OCI-LY7 (cell line): ENCODE data around the gene IGSF23. TPM values are rescaled to one million over a fixed set of nuclear protein-coding genes. Genes with fewer than 3 reads are reported as not detected.

ENCODE experiments used
- BruUV-seq: library from RNA; stranded (reverse); fragments of 400-500 nt; replicated peaks from 2 replicates; lab custom pipeline; 2021; lab: Mats Ljungman, UMichigan
- CTCF ChIA-PET: fragments of 300-600 bp; sonication (Branson Sonifier 250); formaldehyde crosslinking; loops from one replicate; lab custom pipeline; 2022; ENCODE audit warnings: antibody characterized with exemption; ENCODE audit not compliant: unreplicated experiment; lab: Charles Lee
- POLR2A ChIA-PET: fragments of 300-600 bp; sonication (Branson Sonifier 250); formaldehyde crosslinking; loops from one replicate; lab custom pipeline; 2022; ENCODE audit warnings: antibody characterized with exemption; lab: Charles Lee
- DNase-seq: peaks from one replicate; pipeline ENCODE4 v3.0.0-alpha.2; 2015; ENCODE audit warnings: low spot score
- H2AFZ ChIP-seq: fragments of 200-600 bp; sonication (generic), shearing (Covaris generic); 2 replicates; pipeline ENCODE4 v1.6.1; 2014; ENCODE audit warnings: mild to moderate bottlenecking, antibody characterized with exemption, low read length, moderate library complexity
- H3K27ac ChIP-seq: fragments of 200-600 bp; sonication (generic); 2 replicates; pipeline ENCODE4 v1.5.1; 2014; ENCODE audit warnings: mixed run types, low read depth, mild to moderate bottlenecking, moderate library complexity, low read length, inconsistent platforms; ENCODE audit not compliant: poor library complexity, severe bottlenecking
- H3K36me3 ChIP-seq: fragments of 200-600 bp; sonication (generic); 2 replicates; pipeline ENCODE4 v1.6.1; 2014; ENCODE audit warnings: mild to moderate bottlenecking, antibody characterized with exemption, low read length, moderate library complexity, mixed read lengths; ENCODE audit not compliant: insufficient read depth
- H3K4me1 ChIP-seq: fragments of 200-600 bp; sonication (generic); 2 replicates; pipeline ENCODE4 v1.5.1; 2014; ENCODE audit warnings: mild to moderate bottlenecking, low read length; ENCODE audit not compliant: insufficient read depth, poor library complexity, severe bottlenecking
- H3K4me2 ChIP-seq: fragments of 200-600 bp; sonication (generic); 2 replicates; pipeline ENCODE4 v1.6.1; 2014; ENCODE audit warnings: mild to moderate bottlenecking, low read length
- H3K4me3 ChIP-seq: fragments of 200-600 bp; sonication (generic); 2 replicates; pipeline ENCODE4 v1.5.1; 2014; ENCODE audit warnings: mild to moderate bottlenecking, low read depth, low read length; ENCODE audit not compliant: poor library complexity, severe bottlenecking
- H3K79me2 ChIP-seq: fragments of 200-600 bp; sonication (generic); 2 replicates; pipeline ENCODE4 v1.6.1; 2016; ENCODE audit warnings: low read depth, mild to moderate bottlenecking, low read length, moderate library complexity, mixed read lengths; ENCODE audit not compliant: insufficient read depth
- H3K9me2 ChIP-seq: fragments of 200-600 bp; sonication (generic); 2 replicates; pipeline ENCODE4 v1.6.1; 2016; ENCODE audit warnings: mild to moderate bottlenecking, low read length, mixed read lengths; ENCODE audit not compliant: insufficient read depth
- H3K9me3 ChIP-seq: fragments of 200-600 bp; sonication (generic); 2 replicates; pipeline ENCODE4 v1.6.1; 2014; ENCODE audit warnings: mild to moderate bottlenecking, mixed run types, low read length, mixed read lengths
- H4K20me1 ChIP-seq: fragments of 200-600 bp; sonication (generic); 2 replicates; pipeline ENCODE4 v1.6.1; 2014; ENCODE audit warnings: mild to moderate bottlenecking, antibody characterized with exemption, low read length, moderate library complexity, mixed read lengths; ENCODE audit not compliant: insufficient read depth
- CTCF ChIP-seq: fragments of 200-600 bp; sonication (generic); conservative IDR thresholded peaks from 2 replicates; pipeline ENCODE4 v1.5.1; 2014; ENCODE audit warnings: mild to moderate bottlenecking, antibody characterized with exemption, low read length, moderate library complexity, mixed read lengths
- EZH2phosphoT487 ChIP-seq: fragments of 200-600 bp; sonication (generic); IDR thresholded peaks from 2 replicates; pipeline ENCODE4 v1.6.1; 2018; ENCODE audit warnings: low read depth, borderline replicate concordance, mild to moderate bottlenecking, mixed run types, antibody characterized with exemption, low read length, moderate library complexity, mixed read lengths
- intact Hi-C: fragments of 100-400 bp; cut with micrococcal nuclease; formaldehyde crosslinking; loops from one replicate; pipeline ENCODE4 v1.10.0; 2022; ENCODE audit not compliant: unreplicated experiment
- total RNA-seq, 2 experiments: library from RNA; depleted of rRNA in 1 of 2; stranded (reverse); fragments of >200 nt in 1 of 2; shearing (Covaris generic) in 1 of 2; gene quantifications; 2 replicates each; pipeline ENCODE4 v1.2.3, GENCODE V29; 2014 to 2022

The IGSF23 gene
- total RNA-seq, 2 experiments from 2014 or later, result not detected

DNA sequence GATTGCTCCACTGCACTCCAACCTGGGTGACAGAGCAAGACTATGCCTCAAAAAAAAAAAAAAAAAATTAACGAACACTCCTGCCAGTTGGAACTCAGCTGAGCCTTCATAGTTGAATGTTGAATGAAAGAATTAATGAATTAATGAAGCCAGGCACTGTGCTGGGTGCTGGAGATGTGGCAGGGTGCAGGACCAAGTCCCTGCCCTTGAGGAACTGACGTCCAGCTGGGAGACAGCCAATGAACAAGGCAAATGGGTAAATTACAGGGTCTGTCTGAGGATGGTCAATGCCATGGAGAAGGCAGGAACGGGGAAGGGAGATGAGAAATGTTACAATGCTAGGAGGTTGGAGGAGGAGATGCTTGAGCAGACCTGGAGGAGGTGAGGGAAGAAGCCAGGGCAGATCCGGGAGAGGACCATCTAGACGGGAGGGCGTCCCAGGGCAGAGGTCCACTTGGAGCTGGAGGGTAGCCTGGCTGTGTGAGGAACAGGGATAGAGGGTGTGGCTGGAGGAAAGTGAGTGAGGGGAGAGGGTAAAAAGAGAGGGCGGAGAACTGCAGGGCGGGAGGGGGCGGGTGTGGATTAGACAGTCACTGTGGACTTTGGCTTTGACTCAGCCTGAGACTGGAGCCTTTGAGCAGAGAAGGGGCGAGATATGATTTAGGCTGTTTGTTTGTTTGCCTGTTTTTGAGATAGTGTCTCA is 16.8 kb upstream of the IGSF23 start:
- POLR2A ChIA-PET, result interaction anchor here (0.6 kb wide), 1 partner anchor 505 kb away, joined by 3 read pairs; no protein-coding TSS in a partner anchor

DNA sequence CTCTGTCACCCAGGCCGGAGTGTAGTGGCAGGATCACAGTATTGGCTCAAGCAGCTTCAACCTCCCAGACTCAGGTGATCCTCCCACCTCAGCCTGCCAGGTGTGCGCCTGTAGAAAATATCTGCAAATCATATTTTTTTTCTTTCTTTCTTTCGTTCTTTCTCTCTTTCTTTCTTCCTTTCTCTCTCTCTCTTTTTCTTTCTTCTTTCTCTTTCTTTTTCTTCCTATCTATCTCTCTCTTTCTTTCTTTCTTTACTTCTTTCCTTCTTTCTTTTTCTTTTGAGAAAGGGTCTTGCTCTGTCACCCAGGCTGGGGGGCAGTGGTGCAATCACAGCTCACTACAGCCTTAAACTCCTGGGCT is 16.3 kb upstream of the IGSF23 start:
- Histone ChIP-seq H3K36me3 (no peaks in the 10 kb centered on the region), H3K9me2 (no peaks in the 10 kb centered on the region), H4K20me1 (no peaks in the 10 kb centered on the region), H3K27ac (no peak overlapping the region), H3K79me2 (no peaks in the 10 kb centered on the region), H3K9me3 (no peaks in the 10 kb centered on the region), H2AFZ (no peak overlapping the region), H3K4me2 (no peak overlapping the region), H3K4me3 (no peak overlapping the region), H3K4me1 (no peaks in the 10 kb centered on the region)
- no peak for DNase-seq
- no peak for TF ChIP-seq EZH2phosphoT487
- no peak for TF ChIP-seq CTCF
- ChIA-PET POLR2A (no interaction called here), CTCF (no interaction called here)
- intact Hi-C loops, result no loop called here
- no TSS peak for BruUV-seq

More for the DNA sequence above, 16.8 kb upstream of the IGSF23 start:
- no peak for TF ChIP-seq CTCF
- no peak for TF ChIP-seq EZH2phosphoT487
- Histone ChIP-seq H2AFZ (no peak overlapping the region), H3K9me2 (no peaks in the 10 kb centered on the region), H3K79me2 (no peaks in the 10 kb centered on the region), H3K4me3 (no peak overlapping the region), H3K4me2 (no peak overlapping the region), H3K4me1 (no peaks in the 10 kb centered on the region), H3K9me3 (no peaks in the 10 kb centered on the region), H3K36me3 (no peaks in the 10 kb centered on the region), H4K20me1 (no peaks in the 10 kb centered on the region), H3K27ac (no peak overlapping the region)
- no TSS peak for BruUV-seq
- CTCF ChIA-PET, result no interaction called here
- no peak for DNase-seq
- intact Hi-C loops, result no loop called here

GRCh38 chr19:44598355-44598754 is 15.0 kb upstream of the IGSF23 start:
- TF ChIP-seq EZH2phosphoT487, result no peak
- no peak for TF ChIP-seq CTCF
- no peak for DNase-seq
- no peaks in the 10 kb centered on the region for H3K9me2 ChIP-seq
- H3K36me3 ChIP-seq, result no peaks in the 10 kb centered on the region
- H3K4me3 ChIP-seq, result no peak overlapping the region
- CTCF ChIA-PET, result no interaction called here
- no peak overlapping the region for H3K27ac ChIP-seq
- no peaks in the 10 kb centered on the region for H4K20me1 ChIP-seq
- intact Hi-C loops, result no loop called here
- no TSS peak for BruUV-seq
- no peaks in the 10 kb centered on the region for H3K4me1 ChIP-seq
- no peak overlapping the region for H3K4me2 ChIP-seq
- H3K9me3 ChIP-seq, result no peaks in the 10 kb centered on the region
- H3K79me2 ChIP-seq, result no peaks in the 10 kb centered on the region
- H2AFZ ChIP-seq, result no peak overlapping the region
- POLR2A ChIA-PET, result no interaction called here
